Cardiac septum (tissue), 1 donor: ENCODE measurements around the gene CR1. TPM values are rescaled to one million over a fixed set of nuclear protein-coding genes. Genes with fewer than 3 reads are reported as not detected.
A peak's percentile ranks its signal among the peaks of the same experiment; 100 is the strongest.
"Not testable (repeated sequence)": the region's sequence is repeated elsewhere in the genome, so short reads cannot be mapped to it uniquely, and the experiment has no call there.

Source experiments
- DNase-seq: peaks from one replicate; pipeline ENCODE4 v3.0.0-alpha.2; 2020; ENCODE audit warnings: low spot score
- intact Hi-C: fragments of 100-400 bp; cut with DNase I; formaldehyde crosslinking; loops from one replicate; pipeline ENCODE4 v1.14.0; 2022
- long read RNA-seq: library from polyadenylated mRNA; unstranded; transcript quantifications from one replicate; pipeline ENCODE4 v2.0.0, GENCODE V29; 2021
- total RNA-seq: library from RNA; stranded (reverse); fragmentation: NEBNext Ultra II Directional; extraction: Animal tissue kit (Norgen Biotek cat#: 25700); gene quantifications from one replicate; pipeline ENCODE4 v1.2.1, GENCODE V29; 2021
- donor health status: DM: no; HTN: no; CAD: no.

CR1 gene
- total RNA-seq: 4.1 TPM
- long read RNA-seq, partial matches to known transcripts: 0 of 1 reads
- long read RNA-seq, other reads (novel, unspliced or antisense): 1 of 1 reads

- intact Hi-C loops: loop anchor here (5.0 kb wide), 1 partner anchor 414 kb away; no protein-coding TSS in a partner anchor
- DNase-seq: peak; percentile 87
These were observed at the start of gene CR1 for GRCh38 chr1:207495801-207496792. CR1 (plus strand) TSS chr1:207496157; CDS start chr1:207496268, 111 bp downstream.

- DNase-seq: no peak
- intact Hi-C loops: no loop called here
These were observed 42.3 kb upstream of the CR1 start for GRCh38 chr1:207453710-207454045.

- peak; percentile 73 for DNase-seq
- intact Hi-C loops: no loop called here
These were observed 41.7 kb upstream of the CR1 start, which contains the start of gene CR2 for GRCh38 chr1:207454046-207454964. CR2 (plus strand) TSS chr1:207454328; CDS start chr1:207454419, 91 bp downstream.

GRCh38 chr1:207455183-207455754 lies 40.7 kb upstream of the CR1 start:
- intact Hi-C loops: no loop called here
- DNase-seq: no peak

- no peak for DNase-seq
- intact Hi-C loops: no loop called here
These were observed 37.5 kb upstream of the CR1 start for GRCh38 chr1:207458414-207458813.

- DNase-seq: no peak
- intact Hi-C loops: no loop called here
These were observed 36.9 kb upstream of the CR1 start for GRCh38 chr1:207459008-207459407.

GRCh38 chr1:207461649-207462048 lies 34.3 kb upstream of the CR1 start:
- intact Hi-C loops: no loop called here
- no peak for DNase-seq

GRCh38 chr1:207462535-207462934 lies 33.4 kb upstream of the CR1 start:
- intact Hi-C loops: no loop called here
- no peak for DNase-seq

- DNase-seq: no peak
- intact Hi-C loops: no loop called here
These were observed 32.9 kb upstream of the CR1 start for GRCh38 chr1:207463021-207463420.

- no peak for DNase-seq
- intact Hi-C loops: no loop called here
These were observed 32.4 kb upstream of the CR1 start for GRCh38 chr1:207463571-207463970.

- intact Hi-C loops: no loop called here
These were observed 25.0 kb upstream of the CR1 start for GRCh38 chr1:207470927-207471326.

GRCh38 chr1:207474210-207474609 lies 21.7 kb upstream of the CR1 start:
- no peak for DNase-seq
- intact Hi-C loops: no loop called here

More at GRCh38 chr1:207470927-207471326, 25.0 kb upstream of the CR1 start:
- DNase-seq: no peak

- DNase-seq: no peak
- intact Hi-C loops: no loop called here
These were observed 9.8 kb upstream of the CR1 start for GRCh38 chr1:207486198-207486597.

GRCh38 chr1:207487636-207488035 lies 8.3 kb upstream of the CR1 start:
- intact Hi-C loops: no loop called here
- DNase-seq: no peak

GRCh38 chr1:207493212-207493611 lies 2.7 kb upstream of the CR1 start:
- no peak for DNase-seq
- intact Hi-C loops: no loop called here

GRCh38 chr1:207494171-207494570 lies 1.8 kb upstream of the CR1 start:
- intact Hi-C loops: no loop called here
- DNase-seq: no peak

GRCh38 chr1:207495281-207495680 lies 676 bp upstream of the CR1 start:
- DNase-seq: not testable (repeated sequence)
- intact Hi-C loops: loop anchor here (5.0 kb wide), 1 partner anchor 413 kb away; no protein-coding TSS in a partner anchor

GRCh38 chr1:207497941-207498340 lies 2.0 kb downstream of the CR1 start:
- DNase-seq: no peak
- intact Hi-C loops: loop anchor here (5.0 kb wide), 1 partner anchor 416 kb away; no protein-coding TSS in a partner anchor

- DNase-seq: peak; percentile 81
- intact Hi-C loops: loop anchor here (5.0 kb wide), 1 partner anchor 417 kb away; no protein-coding TSS in a partner anchor
These were observed 3.6 kb downstream of the CR1 start for GRCh38 chr1:207499573-207499972.
